HepG2 (cell line): ENCODE results near the gene RHOBTB1. TPM values are rescaled to one million over a fixed set of nuclear protein-coding genes. Genes with fewer than 3 reads are reported as not detected.

ENCODE experiments used
- BRF2 ChIP-seq: sonication (generic); formaldehyde crosslinking; IDR thresholded peaks from 2 replicates; pipeline ENCODE4 v1.8.1; 2022; ENCODE audit warnings: mild to moderate bottlenecking, missing genetic modification reagents
- CBFB ChIP-seq: sonication (generic); formaldehyde crosslinking; IDR thresholded peaks from 2 replicates; pipeline ENCODE4 v1.4.0; 2020; ENCODE audit warnings: missing genetic modification reagents
- CSRNP2 ChIP-seq: sonication (generic); formaldehyde crosslinking; conservative IDR thresholded peaks from 2 replicates; pipeline ENCODE4 v1.8.0; 2022; ENCODE audit warnings: low read depth, missing genetic modification reagents
- CTCF ChIP-seq: sonication (generic); formaldehyde crosslinking; IDR thresholded peaks from 2 replicates; pipeline ENCODE4 v1.5.0; 2020; ENCODE audit warnings: mild to moderate bottlenecking, missing genetic modification reagents, moderate library complexity
- GFI1 ChIP-seq: sonication (generic); formaldehyde crosslinking; IDR thresholded peaks from 2 replicates; pipeline ENCODE4 v1.5.0; 2020; ENCODE audit warnings: missing genetic modification reagents, mild to moderate bottlenecking, borderline replicate concordance
- MLLT10 ChIP-seq: sonication (generic); formaldehyde crosslinking; IDR thresholded peaks from 2 replicates; pipeline ENCODE4 v1.4.0; 2020; ENCODE audit warnings: missing genetic modification reagents
- PAWR ChIP-seq: sonication (generic); formaldehyde crosslinking; IDR thresholded peaks from 2 replicates; pipeline ENCODE4 v1.4.0; 2020; ENCODE audit warnings: missing genetic modification reagents, mild to moderate bottlenecking, borderline replicate concordance
- RORA ChIP-seq: sonication (generic); formaldehyde crosslinking; IDR thresholded peaks from 2 replicates; pipeline ENCODE4 v1.5.0; 2020; ENCODE audit warnings: mild to moderate bottlenecking, missing genetic modification reagents, moderate library complexity
- TIGD3 ChIP-seq: sonication (generic); formaldehyde crosslinking; IDR thresholded peaks from 2 replicates; pipeline ENCODE4 v1.5.1; 2020; ENCODE audit warnings: mild to moderate bottlenecking, missing genetic modification reagents, borderline replicate concordance
- YEATS4 ChIP-seq: sonication (generic); formaldehyde crosslinking; IDR thresholded peaks from 2 replicates; pipeline ENCODE4 v1.4.0; 2020; ENCODE audit warnings: missing genetic modification reagents, borderline replicate concordance
- ZNF160 ChIP-seq: sonication (generic); formaldehyde crosslinking; IDR thresholded peaks from 2 replicates; pipeline ENCODE4 v1.8.0; 2022; ENCODE audit warnings: mild to moderate bottlenecking, inconsistent platforms, missing genetic modification reagents
- ZNF207 ChIP-seq: fragments of 450-650 bp; IDR thresholded peaks from 2 replicates; pipeline ENCODE4 v1.6.1; 2016; ENCODE audit warnings: antibody characterized with exemption, borderline replicate concordance
- ZNF256 ChIP-seq: sonication (generic); formaldehyde crosslinking; conservative IDR thresholded peaks from 2 replicates; pipeline ENCODE4 v1.4.0; 2020; ENCODE audit warnings: missing genetic modification reagents
- ZNF326 ChIP-seq: sonication (generic); formaldehyde crosslinking; IDR thresholded peaks from 2 replicates; pipeline ENCODE4 v1.4.0; 2020; ENCODE audit warnings: missing genetic modification reagents, borderline replicate concordance
- ZNF383 ChIP-seq: sonication (generic); formaldehyde crosslinking; IDR thresholded peaks from 2 replicates; pipeline ENCODE4 v1.4.0; 2020; ENCODE audit warnings: missing genetic modification reagents, mild to moderate bottlenecking, borderline replicate concordance
- ZNF704 ChIP-seq: sonication (generic); formaldehyde crosslinking; IDR thresholded peaks from 2 replicates; pipeline ENCODE4 v1.8.1; 2023; ENCODE audit warnings: mild to moderate bottlenecking, inconsistent platforms, moderate library complexity, missing genetic modification reagents, borderline replicate concordance
- ZNF781 ChIP-seq: sonication (generic); formaldehyde crosslinking; IDR thresholded peaks from 2 replicates; pipeline ENCODE4 v1.5.1; 2020; ENCODE audit warnings: borderline replicate concordance, mild to moderate bottlenecking, missing genetic modification reagents; ENCODE audit errors: not compliant biosample characterization
- polyA plus RNA-seq, 8 experiments: library from polyadenylated mRNA; depleted of rRNA in 3 of 8; stranded (reverse) in 7 of 8; unstranded in 1 of 8; fragments of >200 nt; fragmentation: Illumina TruSeq in 4 of 8; extraction: Trizol in 4 of 8; gene quantifications; 2 replicates each; pipeline versions ENCODE4 v1.2.1 to v1.2.3, GENCODE V29; 2011 to 2016; ENCODE audit warnings: low read depth in 4 of 8, missing spikeins in 1 of 8, mixed read lengths in 1 of 8; ENCODE audit not compliant: insufficient read depth in 1 of 8
- total RNA-seq, 5 experiments: library from RNA; depleted of rRNA; stranded (reverse); fragments of >200 nt; fragmentation: Illumina TruSeq; extraction: Trizol; gene quantifications; 2 replicates each; pipeline ENCODE4 v1.2.3, GENCODE V29; 2016; ENCODE audit warnings: low read depth in 1 of 5
- TF ChIP-seq, protein P1 (sequence below): sonication (generic); formaldehyde crosslinking; IDR thresholded peaks from 2 replicates; pipeline ENCODE4 v1.8.0; 2022; ENCODE audit warnings: mild to moderate bottlenecking, missing genetic modification reagents, borderline replicate concordance

RHOBTB1 gene
- total and polyA plus RNA-seq, 2 of the 13 experiments (the other 11 are each of a cell fraction or from before 2014, with no cell fraction given), result 18.8 to 59.5 TPM

DNA sequence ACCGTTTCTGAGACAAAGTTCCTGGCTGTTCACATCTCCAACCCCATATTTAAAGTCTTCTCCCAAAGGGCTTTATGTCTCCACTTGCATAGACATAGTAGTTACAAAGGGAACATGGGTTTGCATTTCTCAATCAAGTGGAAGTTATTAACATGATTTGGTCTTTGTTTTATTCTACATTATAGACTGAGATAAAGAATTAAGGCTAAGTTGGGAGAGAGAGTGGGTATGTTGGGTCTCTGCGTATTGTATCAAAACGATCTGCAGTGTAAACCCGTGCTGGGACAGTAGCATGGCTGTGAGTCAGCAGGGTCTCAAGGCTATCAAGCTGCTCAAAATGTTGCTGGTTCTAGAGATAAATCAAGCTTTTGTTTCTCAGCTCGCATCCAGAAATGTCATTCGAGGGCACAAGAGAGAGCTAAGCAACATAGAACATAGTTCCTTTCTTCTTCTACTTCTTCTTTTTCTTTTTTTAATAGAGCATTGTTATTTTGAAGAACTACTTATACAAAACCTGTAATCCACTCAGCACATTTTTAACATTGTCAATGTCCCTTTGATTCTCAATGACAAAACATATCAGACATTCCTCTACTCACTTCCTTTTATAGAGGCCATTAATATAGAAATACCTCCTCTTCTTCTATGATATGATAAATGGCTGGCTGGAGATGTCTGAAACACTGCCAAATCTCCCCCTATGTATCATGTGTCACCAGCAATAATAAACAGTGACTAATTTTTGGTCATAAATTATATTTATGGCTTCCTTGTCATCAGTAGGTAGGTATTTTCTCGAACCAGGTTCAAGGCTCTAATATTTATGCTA is 34.5 kb upstream of the RHOBTB1 start (continued):
- TF ChIP-seq, protein P1, sequence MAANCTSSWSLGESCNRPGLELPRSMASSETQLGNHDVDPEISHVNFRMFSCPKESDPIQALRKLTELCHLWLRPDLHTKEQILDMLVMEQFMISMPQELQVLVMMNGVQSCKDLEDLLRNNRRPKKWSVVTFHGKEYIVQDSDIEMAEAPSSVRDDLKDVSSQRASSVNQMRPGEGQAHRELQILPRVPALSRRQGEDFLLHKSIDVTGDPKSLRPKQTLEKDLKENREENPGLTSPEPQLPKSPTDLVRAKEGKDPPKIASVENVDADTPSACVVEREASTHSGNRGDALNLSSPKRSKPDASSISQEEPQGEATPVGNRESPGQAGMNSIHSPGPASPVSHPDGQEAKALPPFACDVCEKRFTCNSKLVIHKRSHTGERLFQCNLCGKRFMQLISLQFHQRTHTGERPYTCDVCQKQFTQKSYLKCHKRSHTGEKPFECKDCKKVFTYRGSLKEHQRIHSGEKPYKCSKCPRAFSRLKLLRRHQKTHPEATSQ (CRISPR knock-in tag), result no peak
- no peak for TF ChIP-seq MLLT10
- no peak for TF ChIP-seq ZNF207
- TF ChIP-seq RORA (CRISPR knock-in tag), result no peak
- no peak for TF ChIP-seq BRF2 (CRISPR knock-in tag)
- TF ChIP-seq ZNF383 (CRISPR knock-in tag), result no peak
- TF ChIP-seq ZNF160 (CRISPR knock-in tag), result no peak
- no peak for TF ChIP-seq ZNF256 (CRISPR knock-in tag)
- no peak for TF ChIP-seq ZNF781 (CRISPR knock-in tag)
- no peak for TF ChIP-seq ZNF704
- no peak for TF ChIP-seq CBFB (CRISPR knock-in tag)
- TF ChIP-seq GFI1 (CRISPR knock-in tag), result no peak
- TF ChIP-seq TIGD3 (CRISPR knock-in tag), result no peak
- TF ChIP-seq ZNF326 (CRISPR knock-in tag), result no peak
- no peak for TF ChIP-seq CTCF (CRISPR knock-in tag)
- TF ChIP-seq PAWR (CRISPR knock-in tag), result no peak
- TF ChIP-seq CSRNP2, result no peak
- TF ChIP-seq YEATS4 (CRISPR knock-in tag), result no peak
